ENCODE data around the gene MAN2C1.
A peak's percentile ranks its signal among the peaks of the same experiment; 100 is the strongest.
"Not testable (repeated sequence)": the region's sequence is repeated elsewhere in the genome, so short reads cannot be mapped to it uniquely, and the experiment has no call there.

Gene MAN2C1

DNA sequence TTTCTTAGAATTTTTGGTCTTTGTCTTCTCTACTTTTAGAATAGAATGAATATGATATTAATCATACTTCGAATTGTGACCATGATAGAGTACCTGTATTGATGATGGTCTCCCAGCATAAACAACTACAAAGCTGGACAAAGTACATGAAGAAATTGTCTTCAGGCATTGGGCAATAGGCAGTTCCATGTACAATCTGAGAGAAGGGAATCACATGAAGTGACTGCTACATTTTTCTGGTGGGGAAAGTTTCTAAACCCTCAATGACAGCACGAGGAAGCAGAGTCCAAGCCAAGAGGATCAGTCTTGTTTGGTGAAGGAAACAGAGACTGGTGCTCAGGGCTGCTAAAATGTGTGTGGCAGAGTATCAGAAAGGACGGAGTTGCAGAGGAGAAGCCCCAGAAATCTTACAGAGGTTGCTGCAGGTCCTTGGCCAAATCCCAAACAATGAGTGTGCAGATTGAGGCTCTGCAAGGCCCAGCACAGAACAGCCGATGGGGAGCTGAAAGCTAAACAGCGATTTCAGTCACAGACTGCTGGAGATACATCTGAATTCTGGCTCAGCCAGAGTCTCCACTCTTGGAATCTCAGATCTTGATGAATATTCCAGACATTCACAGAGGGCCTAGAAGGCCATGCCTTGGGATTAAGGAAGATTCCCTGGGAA, 49.0 kb downstream of the MAN2C1 start:
- H3K36me3 ChIP-seq (ENCODE audit: control insufficient read depth, insufficient read depth, low read length, severe bottlenecking); H3K4me1 ChIP-seq (ENCODE audit: control insufficient read depth, insufficient read depth, low read length); H3K9me3 ChIP-seq (ENCODE audit: control insufficient read depth, low read length); H3K4me3 ChIP-seq (ENCODE audit: low read length): not testable (repeated sequence)
- DNase-seq (ENCODE audit: low read depth), result peak; percentile 6
- peak overlapping the region; percentile 15 for H3K9ac ChIP-seq (ENCODE audit: low read length)
- peaks cover 18% of the 10 kb centered on the region for H3K27me3 ChIP-seq (replicated peaks; ENCODE audit: control insufficient read depth, insufficient read depth, low read length)

DNA sequence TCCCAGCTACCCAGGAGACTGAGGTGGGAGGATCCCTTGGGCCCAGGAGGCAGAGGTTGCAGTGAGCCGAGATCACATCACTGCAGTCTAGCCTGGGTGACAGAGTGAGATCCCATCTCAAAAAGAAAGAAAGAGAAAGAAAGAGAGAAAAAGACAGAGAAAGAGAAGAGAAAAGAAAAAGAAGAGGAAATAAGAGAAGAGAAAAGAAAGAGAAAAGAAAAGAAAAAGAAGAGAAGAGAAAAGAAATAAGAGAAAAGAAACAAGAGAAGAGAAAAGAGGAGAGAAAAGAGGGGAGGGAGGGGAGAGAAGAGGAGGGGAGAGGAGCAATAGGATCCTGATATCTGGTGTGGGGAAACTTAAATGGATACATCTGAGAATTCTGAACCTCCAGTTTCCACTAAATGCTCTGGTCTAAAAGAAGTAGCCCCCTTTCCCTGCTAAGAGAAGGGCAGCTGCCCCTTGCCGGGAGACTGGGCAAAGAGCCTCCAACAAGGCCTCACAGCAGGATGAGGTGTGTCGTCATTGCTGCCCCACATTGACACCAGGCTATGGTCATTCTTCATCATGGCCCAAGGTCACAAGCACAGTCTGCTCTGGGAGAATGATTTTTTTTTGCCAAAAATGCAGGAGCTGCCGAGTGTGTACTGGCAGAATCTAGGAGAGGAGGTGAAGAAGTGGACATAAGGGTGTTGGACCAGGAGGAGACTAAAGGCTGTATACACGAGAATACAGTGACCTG, 53.7 kb downstream of the MAN2C1 start:
- Histone ChIP-seq H3K9me3 (ENCODE audit: control insufficient read depth, low read length) (peaks cover 10% of the 10 kb centered on the region), H3K36me3 (ENCODE audit: control insufficient read depth, insufficient read depth, low read length, severe bottlenecking) (no peaks in the 10 kb centered on the region), H3K4me3 (ENCODE audit: low read length) (no peak overlapping the region), H3K9ac (ENCODE audit: low read length) (no peak overlapping the region), H3K27me3 (replicated peaks; ENCODE audit: control insufficient read depth, insufficient read depth, low read length) (peaks cover 11% of the 10 kb centered on the region), H3K4me1 (ENCODE audit: control insufficient read depth, insufficient read depth, low read length) (peaks cover 11% of the 10 kb centered on the region)
- no peak for DNase-seq (ENCODE audit: low read depth)

DNA sequence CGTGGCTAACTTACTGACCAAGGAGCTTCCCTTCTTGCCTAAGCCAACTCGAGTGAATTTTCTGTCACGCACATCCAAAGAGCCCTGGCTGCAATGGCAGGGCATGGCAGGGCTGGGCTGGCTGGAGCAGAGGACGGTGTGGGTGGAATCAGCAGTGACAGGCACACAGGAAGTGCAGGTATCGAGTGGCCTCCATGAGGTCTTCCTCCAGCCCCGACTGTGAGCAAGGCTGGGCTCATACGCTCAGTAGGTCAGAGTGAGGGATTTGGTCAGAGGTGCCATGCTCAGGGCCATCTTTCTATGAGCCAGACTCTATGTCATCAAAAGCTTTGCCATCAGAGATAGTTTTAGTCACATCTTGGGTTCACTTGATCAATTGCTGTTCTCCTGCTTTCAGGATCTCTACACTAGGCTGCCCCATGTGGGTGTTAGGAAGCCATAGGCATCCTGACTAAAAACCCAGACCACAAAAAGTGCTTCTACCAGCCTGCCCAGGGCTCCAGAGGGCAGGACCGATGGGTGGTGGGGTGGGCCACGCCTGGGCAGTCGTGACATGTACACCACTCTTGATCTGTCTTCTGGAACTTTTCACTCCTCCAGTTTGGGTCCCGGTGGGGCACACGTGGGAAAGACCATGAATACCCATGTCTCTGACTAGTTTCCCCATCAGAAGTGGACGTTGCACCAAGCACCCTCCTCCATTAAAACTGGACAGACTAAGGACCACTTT, 55.1 kb downstream of the MAN2C1 start:
- peaks cover 14% of the 10 kb centered on the region for H3K4me1 ChIP-seq (ENCODE audit: control insufficient read depth, insufficient read depth, low read length)
- peaks cover 10% of the 10 kb centered on the region for H3K9me3 ChIP-seq (ENCODE audit: control insufficient read depth, low read length)
- H3K36me3 ChIP-seq (ENCODE audit: control insufficient read depth, insufficient read depth, low read length, severe bottlenecking), result no peaks in the 10 kb centered on the region
- DNase-seq (ENCODE audit: low read depth), result no peak
- peaks cover 20% of the 10 kb centered on the region for H3K27me3 ChIP-seq (replicated peaks; ENCODE audit: control insufficient read depth, insufficient read depth, low read length)
- no peak overlapping the region for H3K9ac ChIP-seq (ENCODE audit: low read length)
- no peak overlapping the region for H3K4me3 ChIP-seq (ENCODE audit: low read length)

DNA sequence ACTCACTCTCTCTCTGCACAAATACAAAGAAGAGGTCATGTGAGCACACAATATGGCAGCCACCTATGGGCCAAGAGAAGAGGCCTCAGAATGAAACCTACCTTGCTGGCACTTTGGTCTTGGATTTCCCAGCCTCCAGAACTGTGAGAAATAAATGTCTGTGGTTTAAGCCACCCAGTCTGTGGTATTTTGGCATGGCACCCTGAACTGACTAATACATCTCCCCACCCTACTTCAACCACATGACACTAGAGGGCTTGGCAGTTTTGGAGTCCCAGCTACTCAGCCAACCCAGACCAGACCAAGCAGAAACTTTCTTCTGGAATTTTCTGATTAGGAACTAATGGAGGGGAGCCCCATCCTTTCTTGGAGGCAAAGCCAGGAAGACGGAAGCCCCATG, 55.9 kb downstream of the MAN2C1 start:
- H3K9me3 ChIP-seq (ENCODE audit: control insufficient read depth, low read length); H3K4me3 ChIP-seq (ENCODE audit: low read length); H3K9ac ChIP-seq (ENCODE audit: low read length); DNase-seq (ENCODE audit: low read depth); H3K36me3 ChIP-seq (ENCODE audit: control insufficient read depth, insufficient read depth, low read length, severe bottlenecking): not testable (repeated sequence)
- Histone ChIP-seq H3K27me3 (replicated peaks; ENCODE audit: control insufficient read depth, insufficient read depth, low read length) (peaks cover 20% of the 10 kb centered on the region), H3K4me1 (ENCODE audit: control insufficient read depth, insufficient read depth, low read length) (peaks cover 14% of the 10 kb centered on the region)

DNA sequence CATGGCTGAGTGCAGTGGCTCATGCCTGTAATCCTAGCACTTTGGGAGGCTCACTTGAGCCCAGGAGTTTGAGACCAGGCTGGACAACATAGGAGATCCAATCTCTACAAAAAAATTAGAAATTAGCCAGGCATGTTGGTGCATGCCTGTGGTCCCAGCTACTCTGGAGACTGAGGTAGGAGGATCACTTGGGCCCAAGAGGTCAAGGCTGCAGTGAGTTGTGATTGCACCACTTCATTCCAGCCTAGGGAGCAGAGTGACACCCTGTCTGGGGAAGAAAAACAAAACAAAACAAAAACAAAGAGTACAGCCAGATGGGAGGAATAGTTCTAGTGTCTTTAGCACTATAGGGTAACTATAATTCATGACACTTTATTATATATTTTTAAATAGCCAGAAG, 58.7 kb downstream of the MAN2C1 start:
- Histone ChIP-seq H3K4me1 (ENCODE audit: control insufficient read depth, insufficient read depth, low read length) (peaks cover 14% of the 10 kb centered on the region), H3K27me3 (replicated peaks; ENCODE audit: control insufficient read depth, insufficient read depth, low read length) (peaks cover 34% of the 10 kb centered on the region), H3K9me3 (ENCODE audit: control insufficient read depth, low read length) (peaks cover 10% of the 10 kb centered on the region), H3K4me3 (ENCODE audit: low read length) (no peak overlapping the region), H3K36me3 (ENCODE audit: control insufficient read depth, insufficient read depth, low read length, severe bottlenecking) (no peaks in the 10 kb centered on the region), H3K9ac (ENCODE audit: low read length) (no peak overlapping the region)
- peak; percentile 54 for DNase-seq (ENCODE audit: low read depth)

DNA sequence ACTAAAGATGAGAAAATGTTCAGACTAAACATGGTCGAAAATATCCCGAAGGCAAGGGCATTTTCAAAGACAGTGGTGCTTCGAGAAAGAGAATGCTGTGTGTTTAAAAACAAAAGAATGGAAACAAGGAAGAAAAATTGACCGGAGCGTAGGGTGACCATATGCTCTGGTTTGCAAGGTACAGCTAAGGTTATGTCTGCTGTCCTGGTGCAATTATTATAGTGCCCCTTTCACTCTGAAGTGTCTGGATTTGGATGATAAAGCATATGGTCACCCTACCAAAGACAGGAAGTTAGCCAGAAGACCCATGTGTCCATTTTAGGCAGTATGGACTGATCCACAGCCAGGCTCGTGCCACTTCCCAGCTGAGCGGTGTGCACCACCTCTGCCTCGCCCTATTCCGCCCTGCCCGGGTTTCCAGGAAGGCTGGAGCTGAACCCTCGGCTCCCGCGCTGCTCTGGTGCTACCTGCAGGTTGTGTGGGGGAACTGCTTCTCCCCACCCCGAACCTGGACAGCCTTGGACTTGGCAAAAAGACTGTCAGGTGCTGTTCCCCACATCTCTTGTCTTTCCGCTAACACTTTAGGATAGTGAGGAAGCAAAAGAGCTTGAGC, 60.5 kb downstream of the MAN2C1 start:
- peaks cover 35% of the 10 kb centered on the region for H3K27me3 ChIP-seq (replicated peaks; ENCODE audit: control insufficient read depth, insufficient read depth, low read length)
- H3K9me3 ChIP-seq (ENCODE audit: control insufficient read depth, low read length), result peaks cover 10% of the 10 kb centered on the region
- peaks cover 12% of the 10 kb centered on the region for H3K4me1 ChIP-seq (ENCODE audit: control insufficient read depth, insufficient read depth, low read length)
- no peak overlapping the region for H3K4me3 ChIP-seq (ENCODE audit: low read length)
- peak; percentile 14 for DNase-seq (ENCODE audit: low read depth)
- no peak overlapping the region for H3K9ac ChIP-seq (ENCODE audit: low read length)
- no peaks in the 10 kb centered on the region for H3K36me3 ChIP-seq (ENCODE audit: control insufficient read depth, insufficient read depth, low read length, severe bottlenecking)

DNA sequence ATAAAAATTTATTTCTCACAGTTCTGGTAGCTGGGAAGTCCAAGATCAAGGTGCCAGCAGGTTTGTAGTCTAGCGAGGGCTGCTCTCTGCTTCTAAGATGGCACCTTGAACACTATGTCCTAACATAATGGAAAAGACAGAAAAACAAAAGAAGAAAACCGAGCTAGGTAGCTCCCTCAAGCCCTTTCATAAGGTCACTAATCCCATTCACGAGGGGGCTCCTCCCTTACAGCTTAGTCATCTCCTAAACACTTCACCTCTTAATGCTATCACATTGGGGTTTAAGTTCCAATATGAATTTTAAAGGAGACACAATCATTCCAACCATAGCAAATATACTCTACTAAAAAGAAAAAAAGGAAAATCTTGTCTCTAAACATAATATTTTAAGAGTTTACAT, 62.2 kb downstream of the MAN2C1 start:
- Histone ChIP-seq H3K4me1 (ENCODE audit: control insufficient read depth, insufficient read depth, low read length) (peaks cover 10% of the 10 kb centered on the region), H3K4me3 (ENCODE audit: low read length) (no peak overlapping the region), H3K9ac (ENCODE audit: low read length) (no peak overlapping the region), H3K27me3 (replicated peaks; ENCODE audit: control insufficient read depth, insufficient read depth, low read length) (peaks cover 41% of the 10 kb centered on the region), H3K9me3 (ENCODE audit: control insufficient read depth, low read length) (peaks cover under 1% of the 10 kb centered on the region), H3K36me3 (ENCODE audit: control insufficient read depth, insufficient read depth, low read length, severe bottlenecking) (no peaks in the 10 kb centered on the region)
- no peak for DNase-seq (ENCODE audit: low read depth)
